GM12874 (cell line): Measurements from ENCODE around the gene MYL9.

ENCODE experiments used
- CTCF ChIP-seq: IDR thresholded peaks from 2 replicates; pipeline ENCODE4 v1.5.1; 2011; ENCODE audit warnings: low read depth, mild to moderate bottlenecking, control low read depth, low read length, moderate library complexity; ENCODE audit not compliant: insufficient read depth

Gene MYL9

GRCh38 chr20:36541227-36541767 lies at the start of gene MYL9:
MYL9 (plus strand) TSS chr20:36541519; CDS start chr20:36544885, 3,366 bp downstream.
- no peak for TF ChIP-seq CTCF

GRCh38 chr20:36491901-36492617 lies 49.3 kb upstream of the MYL9 start:
- TF ChIP-seq CTCF = no peak

- TF ChIP-seq CTCF = peak; percentile 33; the same call in 1 of the 2 replicates
Measured at GRCh38 chr20:36493051-36493800, 48.1 kb upstream of the MYL9 start.

- no peak for TF ChIP-seq CTCF
Measured at GRCh38 chr20:36493801-36494114, 47.6 kb upstream of the MYL9 start.

- no peak for TF ChIP-seq CTCF
Measured at GRCh38 chr20:36496707-36497669, 44.3 kb upstream of the MYL9 start.

- TF ChIP-seq CTCF = no peak
Measured at GRCh38 chr20:36497856-36498255, 43.5 kb upstream of the MYL9 start.
